Erythroblast (primary cell): ENCODE data around the gene PIGBOS1.

Experiments
- GATA1 ChIP-seq: IDR thresholded peaks from 2 replicates; pipeline ENCODE4 v1.6.1; 2011; ENCODE audit warnings: low read depth, mild to moderate bottlenecking, control low read depth, low read length, moderate library complexity
- POLR2A ChIP-seq: IDR thresholded peaks from 2 replicates; pipeline ENCODE4 v1.6.1; 2011; ENCODE audit warnings: mild to moderate bottlenecking, low read length

DNA sequence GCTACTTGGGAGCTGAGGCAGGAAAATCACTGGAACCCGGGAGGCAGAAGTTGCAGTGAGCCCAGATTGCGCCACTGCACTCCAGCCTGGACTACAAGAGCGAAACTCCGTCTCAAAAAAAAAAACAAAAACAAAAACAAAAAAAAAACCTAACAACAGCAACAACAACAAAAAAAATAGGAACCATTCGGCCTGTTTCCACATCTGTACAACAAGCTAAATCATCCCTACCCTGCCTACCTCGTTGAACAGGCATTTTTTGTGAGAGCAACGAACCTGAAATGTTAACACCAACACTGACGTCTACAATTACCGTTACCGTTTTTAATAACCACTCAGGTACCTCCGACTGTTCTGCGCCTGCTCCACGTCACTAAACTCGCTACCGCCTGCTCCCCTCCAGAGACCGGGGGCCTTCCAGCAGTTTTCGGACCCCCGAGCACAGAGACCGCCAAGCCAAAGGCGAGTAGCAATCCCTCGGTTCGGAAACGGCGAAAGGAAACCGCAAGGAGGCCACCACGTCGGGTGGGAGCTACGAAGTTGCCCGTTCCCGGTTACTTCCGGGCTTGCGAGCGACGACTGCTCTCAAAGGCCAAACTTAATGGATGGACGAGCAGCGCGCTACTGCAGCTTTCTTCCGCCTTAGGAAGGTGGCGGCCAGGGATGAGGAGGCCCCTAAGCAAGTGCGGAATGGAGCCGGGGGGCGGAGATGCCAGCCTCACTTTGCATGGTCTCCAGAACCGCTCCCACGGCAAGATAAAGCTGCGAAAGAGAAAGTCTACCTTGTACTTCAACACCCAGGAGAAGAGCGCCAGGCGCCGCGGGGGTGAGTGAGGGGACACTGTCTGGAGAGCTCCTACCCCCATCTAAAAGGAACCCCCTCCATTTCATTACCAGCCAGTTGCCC is at the start of gene PIGBOS1, which contains the start of gene PIGB:
- peak; percentile 95 for TF ChIP-seq POLR2A
- no peak for TF ChIP-seq GATA1
